SU-DHL-6 (cell line): ENCODE measurements around the gene ADAMTS14.

ENCODE experiments used
- CTCF ChIP-seq: fragments of 200-600 bp; sonication (generic); IDR thresholded peaks from one replicate; pipeline ENCODE4 v1.5.1; 2017; ENCODE audit warnings: antibody characterized with exemption, mild to moderate bottlenecking, low read length, moderate library complexity; ENCODE audit not compliant: insufficient read depth, poor library complexity, severe bottlenecking
- EZH2phosphoT487 ChIP-seq: fragments of 200-600 bp; sonication (generic), shearing (Covaris generic); conservative IDR thresholded peaks from 2 replicates; pipeline ENCODE4 v1.6.1; 2018; ENCODE audit warnings: mild to moderate bottlenecking, antibody characterized with exemption, low read length, moderate library complexity, mixed read lengths

DNA sequence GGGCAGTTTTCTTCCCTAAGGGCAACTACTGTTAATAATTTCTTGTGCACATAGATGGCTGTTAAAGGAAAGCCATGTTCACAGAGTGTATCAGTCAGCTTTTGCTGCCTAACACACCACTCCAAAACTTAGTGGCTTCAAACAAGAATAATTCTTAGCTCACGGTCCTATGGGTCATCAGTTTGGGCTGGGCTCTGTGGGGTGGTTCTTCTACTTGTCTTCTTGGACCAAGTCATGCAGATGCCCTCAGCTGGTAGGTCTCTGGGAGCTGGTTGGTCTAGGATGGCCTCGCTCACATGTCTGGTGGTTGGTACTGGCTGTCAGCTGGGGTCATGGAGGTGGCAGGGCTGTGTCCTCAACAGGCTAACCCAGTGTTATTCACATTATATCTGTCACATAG lies 73.2 kb downstream of the ADAMTS14 start:
- TF ChIP-seq EZH2phosphoT487, result no peak
- TF ChIP-seq CTCF, result no peak
